HL-60 (cell line): ENCODE measurements around the gene PACRG.

Experiments
- CTCF ChIP-seq: IDR thresholded peaks from one replicate; pipeline ENCODE4 v1.5.1; 2011; ENCODE audit warnings: low read length, control low read depth, inconsistent platforms; ENCODE audit not compliant: insufficient read depth
- GABPA ChIP-seq: IDR thresholded peaks from 2 replicates; pipeline ENCODE4 v1.6.1; 2012; ENCODE audit warnings: low read depth
- POLR2AphosphoS5 ChIP-seq: IDR thresholded peaks from 2 replicates; pipeline ENCODE4 v1.6.1; 2012; ENCODE audit warnings: low read depth
- REST ChIP-seq: IDR thresholded peaks from 2 replicates; pipeline ENCODE4 v1.6.1; 2012; ENCODE audit warnings: low read depth; ENCODE audit not compliant: insufficient replicate concordance
- SPI1 ChIP-seq: IDR thresholded peaks from 2 replicates; pipeline ENCODE4 v1.6.1; 2012; ENCODE audit warnings: low read depth, mild to moderate bottlenecking, borderline replicate concordance

- TF ChIP-seq CTCF, result no peak
- TF ChIP-seq SPI1, result no peak
- TF ChIP-seq POLR2AphosphoS5, result no peak
- no peak for TF ChIP-seq GABPA
- no peak for TF ChIP-seq REST
These were observed 233.1 kb downstream of the PACRG start for GRCh38 chr6:162960679-162961457.
